Neural progenitor cell (in vitro differentiated cells): ENCODE measurements around the gene RGS14. TPM values are rescaled to one million over a fixed set of nuclear protein-coding genes. Genes with fewer than 3 reads are reported as not detected.

Experiments used
- DNase-seq: peaks from one replicate; pipeline ENCODE4 v3.0.0-alpha.2; 2016; ENCODE audit warnings: low spot score
- H2AFZ ChIP-seq: fragments of 200-600 bp; sonication (generic); replicated peaks from 2 replicates; pipeline ENCODE4 v1.6.1; 2016; ENCODE audit warnings: antibody characterized with exemption
- H3F3A ChIP-seq: fragments of 200-600 bp; sonication (generic); 2 replicates; pipeline ENCODE4 v1.6.1; 2016; ENCODE audit warnings: antibody characterized with exemption, low read depth
- H3K27ac ChIP-seq: fragments of 200-600 bp; sonication (generic); 2 replicates; pipeline ENCODE4 v1.5.1; 2016; ENCODE audit warnings: mild to moderate bottlenecking
- H3K27me3 ChIP-seq: fragments of 200-600 bp; sonication (generic); 2 replicates; pipeline ENCODE4 v1.6.1; 2016; ENCODE audit warnings: mild to moderate bottlenecking, moderate library complexity
- H3K36me3 ChIP-seq: fragments of 200-600 bp; sonication (generic); 2 replicates; pipeline ENCODE4 v1.5.1; 2016
- H3K4me1 ChIP-seq: fragments of 200-600 bp; sonication (generic); 2 replicates; pipeline ENCODE4 v1.6.1; 2016; ENCODE audit warnings: mixed run types
- H3K4me2 ChIP-seq: fragments of 200-600 bp; sonication (generic); 2 replicates; pipeline ENCODE4 v1.6.1; 2016
- H3K4me3 ChIP-seq: fragments of 200-600 bp; sonication (generic); 2 replicates; pipeline ENCODE4 v1.5.1; 2016
- H3K79me2 ChIP-seq: fragments of 200-600 bp; sonication (generic); 2 replicates; pipeline ENCODE4 v1.6.1; 2016; ENCODE audit warnings: low read depth
- H3K9ac ChIP-seq: fragments of 200-600 bp; sonication (generic); 2 replicates; pipeline ENCODE4 v1.6.1; 2016
- H3K9me3 ChIP-seq: fragments of 200-600 bp; sonication (generic); 2 replicates; pipeline ENCODE4 v1.5.1; 2016; ENCODE audit warnings: low read depth
- H4K20me1 ChIP-seq: fragments of 200-600 bp; sonication (generic); 2 replicates; pipeline ENCODE4 v1.6.1; 2016; ENCODE audit warnings: low read depth
- H3K27ac Mint-ChIP-seq: 3 replicates; pipeline ENCODE4 v1.8.0; 2021; ENCODE audit warnings: mixed read lengths
- H3K27me3 Mint-ChIP-seq: 2 replicates; pipeline ENCODE4 v1.8.0; 2022; ENCODE audit warnings: low read depth, mild to moderate bottlenecking, inconsistent platforms, moderate library complexity, mixed read lengths; ENCODE audit not compliant: insufficient read depth
- H3K36me3 Mint-ChIP-seq: 3 replicates; pipeline ENCODE4 v1.8.0; 2021; ENCODE audit warnings: mixed read lengths
- H3K4me1 Mint-ChIP-seq: 3 replicates; pipeline ENCODE4 v1.8.0; 2021; ENCODE audit warnings: mixed read lengths
- H3K4me3 Mint-ChIP-seq: 3 replicates; pipeline ENCODE4 v1.8.0; 2021; ENCODE audit warnings: mild to moderate bottlenecking, moderate library complexity, mixed read lengths
- H3K9me3 Mint-ChIP-seq: 3 replicates; pipeline ENCODE4 v1.8.0; 2020; ENCODE audit warnings: mixed read lengths
- CTCF ChIP-seq: fragments of 200-600 bp; sonication (generic); IDR thresholded peaks from 2 replicates; pipeline ENCODE4 v1.5.1; 2017; ENCODE audit warnings: antibody characterized with exemption, mild to moderate bottlenecking
- EZH2 ChIP-seq: fragments of 200-600 bp; sonication (generic); IDR thresholded peaks from 2 replicates; pipeline ENCODE4 v1.6.1; 2017; ENCODE audit warnings: antibody characterized with exemption, mild to moderate bottlenecking, moderate library complexity
- EZH2phosphoT487 ChIP-seq: fragments of 200-600 bp; sonication (generic); IDR thresholded peaks from 2 replicates; pipeline ENCODE4 v1.6.1; 2017; ENCODE audit warnings: antibody characterized with exemption
- total RNA-seq: library from RNA; depleted of rRNA; stranded (reverse); fragments of >200 nt; gene quantifications from 2 replicates; pipeline ENCODE4 v1.2.3, GENCODE V29; 2015; ENCODE audit warnings: low replicate concordance

The RGS14 gene
- total RNA-seq, 1 donor from 2014 or later = 3.2 TPM

- Histone ChIP-seq H3K4me1 (peaks cover 12% of the 10 kb centered on the region), H3K27me3 (no peaks in the 10 kb centered on the region), H3K4me2 (no peak overlapping the region), H3K27ac (no peak overlapping the region), H4K20me1 (peaks cover 21% of the 10 kb centered on the region), H3K36me3 (peaks cover 4% of the 10 kb centered on the region), H3K79me2 (peaks cover 85% of the 10 kb centered on the region), H3K9me3 (no peaks in the 10 kb centered on the region), H3K9ac (no peak overlapping the region), H2AFZ (no peak overlapping the region), H3K4me3 (no peak overlapping the region), H3F3A (peaks cover 22% of the 10 kb centered on the region)
- Mint-ChIP-seq H3K27ac (no peak overlapping the region), H3K9me3 (no peaks in the 10 kb centered on the region), H3K27me3 (peaks cover 2% of the 10 kb centered on the region), H3K4me1 (peaks cover 30% of the 10 kb centered on the region), H3K4me3 (no peak overlapping the region), H3K36me3 (peaks cover 3% of the 10 kb centered on the region)
- no peak for DNase-seq
- no peak for TF ChIP-seq CTCF
These were observed 10.0 kb upstream of the RGS14 start for GRCh38 chr5:177347699-177348098.

- Histone ChIP-seq H3K4me3 (no peak overlapping the region), H3K4me1 (peaks cover 12% of the 10 kb centered on the region), H3K36me3 (peaks cover 4% of the 10 kb centered on the region), H3K27ac (no peak overlapping the region), H3K9ac (no peak overlapping the region), H3K79me2 (peaks cover 70% of the 10 kb centered on the region), H3K4me2 (peak overlapping the region; percentile 18), H3K9me3 (no peaks in the 10 kb centered on the region), H3F3A (peaks cover 22% of the 10 kb centered on the region), H3K27me3 (peaks cover 3% of the 10 kb centered on the region), H4K20me1 (peaks cover 16% of the 10 kb centered on the region), H2AFZ (no peak overlapping the region)
- Mint-ChIP-seq H3K36me3 (no peaks in the 10 kb centered on the region), H3K4me1 (peaks cover 30% of the 10 kb centered on the region), H3K27me3 (peaks cover 9% of the 10 kb centered on the region), H3K27ac (no peak overlapping the region), H3K9me3 (no peaks in the 10 kb centered on the region), H3K4me3 (peak overlapping the region; percentile 70)
- TF ChIP-seq EZH2phosphoT487 = no peak
- no peak for TF ChIP-seq CTCF
- TF ChIP-seq EZH2 = no peak
- no peak for DNase-seq
These were observed 8.4 kb upstream of the RGS14 start for GRCh38 chr5:177349362-177349647.

- no peak for TF ChIP-seq EZH2phosphoT487
- no peak for TF ChIP-seq CTCF
- no peak for TF ChIP-seq EZH2
- Histone ChIP-seq H3K9ac (no peak overlapping the region), H3K9me3 (no peaks in the 10 kb centered on the region), H4K20me1 (peaks cover 16% of the 10 kb centered on the region), H2AFZ (no peak overlapping the region), H3K4me2 (peak overlapping the region; percentile 95), H3K36me3 (peaks cover 4% of the 10 kb centered on the region), H3K4me1 (peaks cover 12% of the 10 kb centered on the region), H3K79me2 (peaks cover 66% of the 10 kb centered on the region), H3K4me3 (peak overlapping the region; percentile 80), H3F3A (peaks cover 22% of the 10 kb centered on the region), H3K27ac (no peak overlapping the region), H3K27me3 (peaks cover 7% of the 10 kb centered on the region)
- H3K27me3 Mint-ChIP-seq = peaks cover 10% of the 10 kb centered on the region
- no peak overlapping the region for H3K27ac Mint-ChIP-seq
- peaks cover 30% of the 10 kb centered on the region for H3K4me1 Mint-ChIP-seq
- H3K4me3 Mint-ChIP-seq = peak overlapping the region; percentile 98
- no peaks in the 10 kb centered on the region for H3K36me3 Mint-ChIP-seq
- peaks cover 2% of the 10 kb centered on the region for H3K9me3 Mint-ChIP-seq
- DNase-seq = no peak
These were observed 8.0 kb upstream of the RGS14 start for GRCh38 chr5:177349762-177350161.
